ENCODE data around the gene FABP2.
"Not testable (repeated sequence)": the region's sequence is repeated elsewhere in the genome, so short reads cannot be mapped to it uniquely, and the experiment has no call there.

Gene FABP2

GRCh38 chr4:119321921-119322687, at the start of gene FABP2:
TSS of gene FABP2 (minus strand) at chr4:119322138. CDS start at chr4:119322102, 36 bp downstream.
- DNase-seq = no peak

- DNase-seq = not testable (repeated sequence)
Measured at GRCh38 chr4:119370951-119371683, 49.2 kb upstream of the FABP2 start.

GRCh38 chr4:119370392-119370791, 48.5 kb upstream of the FABP2 start:
- peak; percentile 25 to 29 for DNase-seq

GRCh38 chr4:119366802-119367201, 44.9 kb upstream of the FABP2 start:
- not testable (repeated sequence) for DNase-seq

DNA sequence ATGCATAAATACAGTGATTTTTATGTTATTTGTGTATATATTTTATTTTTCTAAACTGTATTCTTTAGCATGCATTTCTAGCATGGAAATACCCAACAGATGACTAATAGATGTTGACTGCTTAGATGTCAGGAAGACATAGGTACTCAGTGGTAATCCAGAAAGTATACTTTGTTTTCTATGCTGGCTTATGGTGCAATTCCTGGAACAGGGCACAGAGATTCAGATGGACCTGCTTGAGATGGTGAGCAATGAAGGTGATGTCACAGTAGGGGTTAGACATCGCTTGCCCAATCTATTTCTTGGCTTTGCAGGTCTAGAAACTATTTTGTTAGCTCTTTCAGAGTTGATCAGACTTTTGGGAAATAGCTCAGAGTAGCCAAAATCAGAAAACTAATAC, 42.3 kb upstream of the FABP2 start:
- not testable (repeated sequence) for DNase-seq

DNA sequence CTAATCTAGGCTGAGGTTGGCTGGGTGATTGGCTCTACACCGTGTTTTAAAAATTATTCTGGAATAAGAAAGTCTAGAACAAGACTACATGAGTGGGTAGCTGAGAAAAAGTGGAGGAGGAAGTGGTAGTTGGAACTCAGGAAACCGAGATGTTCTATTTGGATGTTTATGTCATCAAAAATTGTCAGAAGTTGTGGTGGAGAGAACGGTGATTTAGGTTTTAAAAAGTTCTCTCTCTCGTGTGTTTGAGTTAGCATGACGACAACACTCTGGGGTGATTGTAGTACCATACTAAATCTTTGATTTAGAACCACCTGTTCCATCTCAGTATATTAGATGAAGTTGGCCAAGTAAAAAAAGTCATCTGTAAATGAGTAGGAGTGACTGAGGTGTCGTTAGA, 41.4 kb upstream of the FABP2 start:
- not testable (repeated sequence) for DNase-seq

- DNase-seq = not testable (repeated sequence)
Measured at GRCh38 chr4:119362413-119362812, 40.5 kb upstream of the FABP2 start.

DNA sequence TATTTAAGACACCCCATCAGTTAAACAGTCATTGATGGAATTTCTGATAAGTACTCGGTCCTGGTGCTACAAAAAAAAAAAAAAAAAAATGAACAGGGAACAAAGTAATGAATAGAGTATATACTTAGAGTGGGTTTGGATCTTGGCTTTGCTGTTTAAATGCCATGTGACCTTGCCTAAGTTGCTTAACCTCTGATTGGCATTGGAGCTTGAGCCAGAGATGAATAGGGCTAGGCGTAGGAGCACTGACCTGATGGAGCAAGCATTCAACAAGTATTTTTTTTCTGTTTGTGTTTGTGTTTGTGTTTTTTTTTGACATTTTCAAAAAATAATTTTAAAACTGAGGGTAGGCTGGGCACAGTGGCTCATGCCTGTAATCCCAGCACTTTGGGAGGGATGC, 37.9 kb upstream of the FABP2 start:
- DNase-seq = not testable (repeated sequence)

DNA sequence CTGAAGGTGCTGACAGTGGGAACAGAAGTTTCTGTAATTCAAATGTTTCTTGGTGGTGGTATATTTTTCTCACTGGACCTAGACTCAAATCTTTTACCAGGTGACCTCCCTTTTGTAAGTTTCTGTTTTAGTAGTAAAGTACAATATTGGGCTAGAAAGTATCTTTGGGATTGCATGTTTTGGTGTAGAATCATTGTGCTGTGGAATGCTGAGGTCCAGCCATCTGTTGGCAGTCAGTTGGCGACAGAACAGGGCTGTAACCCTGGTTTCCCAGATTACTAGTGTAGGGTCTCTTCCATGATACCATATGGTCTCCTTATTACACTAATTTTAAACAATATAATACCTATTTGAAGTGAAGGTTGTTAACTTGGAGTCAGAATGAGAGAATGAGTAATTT, 34.9 kb upstream of the FABP2 start:
- DNase-seq = not testable (repeated sequence)

DNA sequence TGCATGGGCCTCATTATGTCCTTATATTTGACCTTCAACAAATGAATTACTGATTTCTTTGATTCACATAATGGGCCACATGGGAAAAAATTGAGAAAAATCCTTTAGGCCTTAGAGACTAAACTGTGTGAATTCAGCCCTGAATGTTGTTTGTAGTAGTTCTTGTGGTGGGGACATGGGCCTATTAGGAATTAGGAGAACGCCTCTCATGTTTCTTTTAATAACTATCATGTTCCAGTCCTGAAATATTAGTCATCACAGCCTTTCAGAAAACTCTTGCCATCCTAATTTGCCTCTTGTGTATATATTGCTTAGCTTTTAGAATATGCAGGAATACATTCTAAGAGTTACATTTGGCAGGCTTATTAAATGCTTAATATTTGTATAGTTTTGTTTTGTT, 34.1 kb upstream of the FABP2 start:
- DNase-seq = not testable (repeated sequence)

DNA sequence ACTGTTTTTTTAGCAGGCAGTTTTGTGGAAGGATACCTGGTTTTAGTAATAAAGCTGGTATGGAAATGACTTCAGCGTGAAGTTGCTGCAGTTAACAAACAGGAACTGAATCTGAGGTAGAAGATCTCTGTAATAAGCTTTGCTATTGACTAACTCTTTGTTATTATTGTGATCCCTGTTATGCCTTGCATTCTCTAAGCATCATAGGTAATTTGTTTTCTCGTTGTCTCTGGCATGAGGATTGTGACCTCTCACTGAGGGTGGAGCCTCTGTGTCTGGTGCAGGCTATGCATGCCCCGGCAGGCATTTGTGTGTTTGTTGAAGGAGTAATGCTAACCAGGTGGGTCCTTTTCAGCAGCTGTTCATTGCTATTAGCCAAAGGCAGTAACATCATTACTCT, 31.4 kb upstream of the FABP2 start:
- not testable (repeated sequence) for DNase-seq

GRCh38 chr4:119348169-119348568, 26.2 kb upstream of the FABP2 start:
- not testable (repeated sequence) for DNase-seq

- not testable (repeated sequence) for DNase-seq
Measured at GRCh38 chr4:119343293-119343692, 21.4 kb upstream of the FABP2 start.

DNA sequence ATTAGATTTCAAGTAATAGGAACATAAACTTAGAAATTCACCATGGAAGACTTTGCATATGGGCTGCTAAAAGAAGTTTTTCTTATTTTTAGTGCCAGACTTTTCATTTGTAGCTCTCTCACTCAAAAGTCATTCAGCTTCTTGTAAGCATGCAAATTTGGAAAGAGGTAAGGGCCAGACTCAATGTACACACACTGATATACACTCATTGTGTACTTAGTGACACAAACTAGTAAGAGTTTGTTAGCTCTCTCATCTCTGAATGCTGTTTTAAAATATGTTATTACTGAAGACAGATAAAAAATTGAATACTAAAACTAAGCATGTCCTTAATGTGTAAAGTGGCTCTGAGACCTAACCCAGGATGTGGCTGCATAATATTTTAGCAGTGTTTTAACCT, 18.0 kb upstream of the FABP2 start:
- not testable (repeated sequence) for DNase-seq

- no peak for DNase-seq
Measured at GRCh38 chr4:119337010-119337409, 15.1 kb upstream of the FABP2 start.

DNA sequence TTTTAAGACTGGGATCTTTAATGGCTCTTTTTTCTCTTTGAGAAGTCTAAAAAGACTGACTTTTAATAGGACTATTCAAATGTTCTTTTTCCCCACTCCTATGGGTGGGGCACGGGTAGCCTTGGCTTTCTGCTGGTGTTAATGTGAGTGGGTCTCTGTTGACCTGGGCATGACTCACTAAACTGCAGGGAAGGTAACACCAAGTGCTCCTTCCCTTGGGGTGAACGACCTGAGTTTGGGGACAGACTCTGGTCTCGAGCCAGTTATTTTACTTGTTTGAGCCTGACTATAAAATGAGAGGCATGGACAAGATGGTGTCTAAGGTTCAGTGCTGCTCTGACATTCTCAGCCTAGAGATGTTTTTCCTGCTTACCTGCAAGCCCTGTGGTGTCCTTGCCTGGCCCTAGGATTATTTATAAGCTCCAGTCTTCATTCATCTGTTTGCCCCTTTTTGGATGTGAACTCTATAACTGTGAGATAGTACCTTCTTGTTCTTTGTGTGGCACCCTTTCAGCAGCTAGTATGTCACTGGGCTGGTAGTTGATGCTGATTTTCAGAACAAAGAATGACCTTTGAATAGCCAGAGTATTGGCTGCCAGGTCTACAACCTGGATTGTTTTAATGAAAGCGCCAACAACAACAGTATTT, 14.5 kb upstream of the FABP2 start:
- DNase-seq = not testable (repeated sequence)

DNA sequence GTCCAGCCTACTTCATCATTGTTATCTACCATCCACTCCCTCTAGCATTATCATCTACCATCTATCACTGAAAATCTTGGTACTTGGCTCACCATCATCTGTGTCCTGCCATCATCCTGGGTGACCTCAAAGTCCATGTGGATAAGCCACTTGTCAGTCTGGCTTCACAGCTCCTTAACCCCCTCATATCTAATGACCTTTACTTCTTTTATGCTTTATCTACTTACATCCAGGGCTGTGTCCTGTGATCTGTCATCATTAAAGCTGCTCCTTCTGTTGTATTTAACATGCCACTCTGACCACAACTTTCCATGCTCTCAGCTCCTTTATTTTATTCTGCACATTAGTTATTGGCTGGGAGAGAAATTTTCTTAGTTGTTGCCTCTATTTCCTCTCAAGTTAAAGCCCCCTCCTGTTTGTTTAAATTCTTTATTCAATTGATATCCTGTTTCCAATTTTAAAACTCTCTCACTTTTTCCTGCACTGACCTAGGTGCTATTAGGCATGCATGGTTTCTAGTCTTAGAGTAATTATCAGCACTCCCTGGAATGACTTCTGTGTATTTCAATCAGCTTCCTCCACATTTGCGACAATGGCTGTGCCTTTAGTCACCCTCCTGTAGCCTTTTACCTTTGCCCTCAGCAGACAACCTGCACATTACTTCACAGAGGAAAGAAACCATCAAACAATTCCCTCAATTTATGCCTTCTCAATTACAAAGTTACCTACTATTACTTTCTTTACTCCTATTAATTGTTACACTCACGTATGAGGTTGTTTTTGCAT, 8.1 kb upstream of the FABP2 start:
- DNase-seq = no peak

- no peak for DNase-seq
Measured at GRCh38 chr4:119328695-119329094, 6.8 kb upstream of the FABP2 start.

DNA sequence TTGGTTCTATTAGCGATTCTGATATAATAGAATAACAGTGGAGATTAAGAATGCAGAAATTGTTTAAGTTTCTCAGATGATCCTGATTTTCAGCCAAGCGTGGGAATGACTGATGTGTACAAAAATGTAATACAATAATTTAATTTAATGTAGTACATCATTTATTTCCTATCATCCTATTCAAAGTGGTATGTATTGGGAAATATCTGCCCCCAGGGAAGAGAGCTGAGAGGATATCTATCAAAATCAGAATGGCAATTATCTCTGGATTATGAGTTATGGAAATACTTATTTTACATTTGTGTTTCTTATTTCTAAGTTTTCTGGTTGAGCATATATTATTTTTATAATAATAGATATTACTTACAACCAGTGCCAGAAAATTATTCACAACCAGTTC, 3.9 kb downstream of the FABP2 start:
- no peak for DNase-seq

DNA sequence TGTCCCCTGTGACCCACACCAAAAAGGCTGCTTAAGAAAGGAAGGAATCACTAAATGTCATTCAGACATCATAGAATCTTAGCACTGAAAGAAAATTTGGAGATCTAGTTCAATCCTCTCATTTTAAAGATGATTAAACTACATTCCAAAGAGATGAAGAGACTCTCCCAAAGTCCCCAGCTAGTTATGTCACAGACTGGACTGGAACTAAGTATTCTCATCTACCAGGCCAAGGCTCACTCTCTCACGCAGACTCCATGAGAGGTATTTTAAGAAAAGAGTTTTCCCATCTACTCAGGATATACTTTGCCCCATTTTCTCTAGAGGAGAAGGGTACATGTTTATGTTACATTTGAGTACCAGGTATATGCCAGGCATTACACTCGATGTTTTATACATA, 6.9 kb downstream of the FABP2 start:
- no peak for DNase-seq

DNA sequence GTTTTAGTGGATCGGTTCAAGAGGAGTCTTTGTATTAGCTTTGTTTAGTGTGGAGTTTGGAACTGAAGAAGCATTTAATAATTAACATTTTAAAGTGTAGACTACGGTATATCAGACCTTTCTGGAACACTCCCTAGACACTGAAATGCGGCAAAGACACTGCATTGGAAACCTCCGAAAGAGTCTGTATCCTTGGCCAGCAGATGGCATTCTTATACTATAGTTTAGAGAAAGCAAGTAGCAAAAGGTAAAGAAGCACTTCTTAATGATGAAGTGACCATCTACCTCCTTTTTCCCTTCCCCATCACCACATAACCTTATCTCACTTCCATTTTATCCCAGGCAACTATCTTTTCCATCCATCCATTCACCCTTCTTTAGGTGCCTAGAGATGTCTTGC, 7.6 kb downstream of the FABP2 start:
- DNase-seq = no peak

GRCh38 chr4:119313237-119313636, 8.7 kb downstream of the FABP2 start:
- no peak for DNase-seq

DNA sequence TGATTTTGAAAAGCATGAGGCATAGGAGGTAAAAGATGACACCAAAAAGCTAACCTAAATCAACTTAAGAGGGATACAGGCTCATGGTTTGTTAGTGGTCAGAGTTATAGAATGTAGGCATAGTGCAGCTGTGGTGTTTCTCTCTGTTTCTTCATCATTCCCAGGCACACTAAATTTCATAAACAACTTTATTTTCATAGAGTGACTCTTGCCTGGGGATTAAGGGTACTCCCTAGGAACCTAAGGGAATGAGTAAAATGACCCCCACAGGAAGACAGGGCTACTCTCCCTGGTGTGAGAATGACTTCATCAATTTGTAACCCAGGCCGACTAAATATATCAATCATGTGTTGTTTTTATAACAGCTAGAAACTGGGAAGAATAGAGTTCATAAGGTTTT, 11.1 kb downstream of the FABP2 start:
- no peak for DNase-seq

Data from activated CD4-positive, alpha-beta T cell treated with anti-CD3 and anti-CD28 coated beads, Interleukin-2, amount 50 U/mL, for 4 hours (primary cell).